GM21786 (cell line): ENCODE data around the gene MAP1LC3B2.
"Not testable (repeated sequence)": the region's sequence is repeated elsewhere in the genome, so short reads cannot be mapped to it uniquely, and the experiment has no call there.

Experiments
- ATAC-seq: cut with Tn5 transposase; IDR thresholded peaks from one replicate; pipeline ENCODE4 v1.9.1; 2021; ENCODE audit not compliant: unreplicated experiment

The MAP1LC3B2 gene

DNA sequence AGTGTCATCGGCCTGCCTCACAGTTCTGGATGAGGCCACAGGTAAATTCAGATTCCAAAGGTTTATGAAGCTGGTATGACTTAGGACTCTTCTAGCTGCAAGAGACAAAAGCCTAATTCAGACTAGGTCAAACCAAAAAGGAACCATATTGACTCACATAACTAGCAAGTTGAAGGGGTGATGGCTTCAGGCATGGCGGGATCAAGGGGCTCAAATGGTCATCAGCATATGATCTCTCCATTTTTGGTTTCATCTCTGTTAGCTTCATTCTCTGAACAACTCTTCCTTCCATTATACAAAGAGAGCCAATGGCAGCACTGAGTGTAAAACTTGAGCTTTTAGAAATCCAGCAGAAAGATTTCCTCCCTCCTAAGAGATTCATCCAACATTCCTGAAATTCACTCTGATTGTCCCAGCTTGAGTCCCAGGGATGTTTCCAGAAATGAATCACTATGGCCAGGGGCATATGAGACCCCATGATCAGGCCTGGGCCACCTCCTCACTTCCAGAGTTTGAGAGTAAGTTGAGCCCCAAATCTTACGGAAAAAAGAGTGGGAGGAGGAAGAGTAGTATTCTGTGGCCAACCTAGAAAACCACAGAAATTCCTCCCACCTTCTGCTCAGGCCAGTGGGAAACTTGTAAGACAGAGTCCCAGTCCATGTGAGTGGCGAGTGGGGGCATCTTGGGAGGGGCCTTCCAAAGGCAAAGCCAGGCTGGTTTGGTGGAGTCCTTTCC lies 2.0 kb upstream of the MAP1LC3B2 start:
- no peak for ATAC-seq

DNA sequence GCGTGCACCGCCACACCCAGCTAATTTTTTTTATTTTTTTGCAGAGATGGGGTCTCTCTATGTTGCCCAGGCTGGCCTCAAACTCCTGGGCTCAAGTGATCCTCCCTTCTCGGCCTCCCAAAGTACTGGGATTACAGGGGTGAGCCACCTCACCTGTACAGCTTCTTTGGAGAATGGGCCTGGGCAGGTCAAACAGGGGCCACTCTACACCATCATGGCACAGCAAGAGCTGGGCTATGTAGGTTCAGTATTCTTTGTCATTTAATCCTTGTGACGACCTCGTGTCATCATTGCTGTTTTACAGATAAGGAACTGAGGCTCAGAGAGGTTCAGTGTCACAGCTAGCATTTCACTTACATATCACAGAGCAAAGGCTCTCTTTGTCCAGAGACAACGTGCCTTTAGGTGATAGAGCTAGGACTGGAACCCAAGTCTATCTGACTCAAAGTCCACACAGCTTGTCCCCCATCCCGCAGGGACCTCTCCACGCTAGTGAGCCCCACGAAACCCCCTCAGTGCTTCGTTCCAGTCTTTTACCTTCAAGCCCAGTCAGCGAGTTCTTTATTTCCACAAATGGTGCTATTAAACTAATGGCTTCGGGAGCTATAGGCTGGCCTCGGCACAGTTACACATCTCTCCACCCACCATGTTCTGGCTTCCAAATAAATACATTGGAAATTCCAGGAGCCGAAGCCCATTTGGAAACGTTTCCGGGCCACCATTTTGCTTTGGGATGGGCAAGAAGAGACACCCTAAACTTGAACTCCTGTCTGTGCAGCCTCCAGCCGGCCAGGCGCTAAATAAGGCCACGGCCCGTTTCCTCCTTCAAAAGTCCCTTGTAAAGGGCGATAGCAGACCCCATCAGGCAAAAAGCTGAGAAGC lies 660 bp upstream of the MAP1LC3B2 start:
- no peak for ATAC-seq

DNA sequence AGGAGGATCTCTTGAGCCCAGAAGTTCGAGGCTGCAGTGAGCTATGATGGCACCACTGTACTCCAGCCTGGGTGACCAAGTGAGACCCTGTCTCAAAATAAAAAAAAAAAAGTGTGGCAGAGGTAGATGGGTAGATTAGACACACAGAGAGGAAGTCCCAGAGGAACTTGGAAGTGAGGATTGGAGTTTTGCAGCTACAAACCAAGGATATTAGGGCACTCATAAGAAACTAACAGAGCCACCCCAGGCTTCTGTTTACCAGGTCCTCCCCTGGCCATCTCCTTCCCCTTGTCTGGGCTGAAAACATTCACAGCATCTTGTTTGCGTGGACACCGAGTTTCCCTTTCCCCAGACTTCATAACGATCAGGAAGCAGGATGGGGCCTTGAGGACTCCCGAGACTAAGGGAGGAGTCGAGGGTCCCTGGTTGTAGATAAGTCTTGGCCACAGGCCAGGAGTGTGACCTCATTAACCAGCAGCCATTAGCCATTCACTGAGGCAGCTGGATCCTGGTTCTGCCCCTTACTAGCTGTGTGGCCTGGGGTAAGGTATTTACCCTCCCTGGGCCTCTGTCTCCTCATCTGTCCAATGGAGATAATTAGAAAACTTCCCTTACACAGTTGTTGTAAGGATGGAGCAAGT lies 2.1 kb downstream of the MAP1LC3B2 start:
- no peak for ATAC-seq

DNA sequence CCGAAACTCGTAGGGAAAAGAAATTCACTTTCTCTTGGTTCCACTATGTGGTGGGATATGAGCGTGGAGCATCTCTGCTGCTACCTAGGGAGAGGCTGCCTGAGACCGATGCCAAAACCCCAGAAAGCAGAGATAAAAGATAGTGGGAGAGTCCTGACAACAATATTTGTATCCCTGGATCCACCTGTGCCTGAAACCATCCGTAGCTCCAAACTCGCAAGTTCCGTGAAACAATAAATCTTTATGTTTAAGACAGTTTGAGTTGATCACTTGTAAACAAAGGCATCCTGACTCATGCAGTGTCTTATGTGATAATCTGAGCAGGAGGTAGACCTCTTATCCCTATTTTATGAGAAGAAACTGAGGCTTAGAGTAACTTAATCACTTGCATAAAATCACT lies 2.9 kb downstream of the MAP1LC3B2 start:
- no peak for ATAC-seq

DNA sequence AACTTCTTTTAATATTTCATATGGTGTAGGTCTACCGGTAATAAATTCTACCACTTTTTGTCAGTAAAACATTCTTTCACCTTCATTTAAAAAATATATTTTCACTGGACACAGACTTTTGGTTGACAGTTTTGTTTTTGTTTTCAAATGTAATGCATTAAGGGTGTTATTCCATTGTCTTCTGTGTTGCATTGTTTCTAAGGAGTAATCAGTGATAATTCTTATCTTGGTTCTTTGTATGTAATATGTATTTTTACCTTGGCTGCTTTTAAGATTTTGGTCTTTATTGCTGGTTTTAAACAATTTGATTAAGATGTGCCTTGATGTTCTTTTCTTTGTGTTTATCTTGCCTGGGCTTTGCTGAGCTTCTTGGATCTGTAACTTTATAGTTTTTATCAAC lies 4.1 kb downstream of the MAP1LC3B2 start:
- ATAC-seq = no peak

DNA sequence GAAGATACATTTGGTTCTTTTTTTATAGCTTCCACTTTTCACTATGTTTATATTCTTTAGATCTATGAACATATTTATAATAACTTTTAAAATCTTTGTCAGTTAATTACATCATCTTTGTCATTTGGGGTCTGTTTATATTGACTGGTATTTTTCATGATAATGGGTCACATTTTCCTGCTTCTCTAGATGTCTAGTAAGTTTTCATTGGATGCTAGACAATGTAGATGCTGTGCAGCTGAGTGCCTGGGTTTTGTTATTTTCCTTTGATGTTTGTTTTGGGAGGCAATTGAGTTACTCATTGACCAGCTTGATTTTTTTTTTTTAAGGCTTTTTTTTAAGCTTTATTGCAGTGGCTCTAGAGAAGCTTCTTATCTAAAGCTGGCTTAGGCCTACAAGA lies 4.9 kb downstream of the MAP1LC3B2 start:
- ATAC-seq = no peak

DNA sequence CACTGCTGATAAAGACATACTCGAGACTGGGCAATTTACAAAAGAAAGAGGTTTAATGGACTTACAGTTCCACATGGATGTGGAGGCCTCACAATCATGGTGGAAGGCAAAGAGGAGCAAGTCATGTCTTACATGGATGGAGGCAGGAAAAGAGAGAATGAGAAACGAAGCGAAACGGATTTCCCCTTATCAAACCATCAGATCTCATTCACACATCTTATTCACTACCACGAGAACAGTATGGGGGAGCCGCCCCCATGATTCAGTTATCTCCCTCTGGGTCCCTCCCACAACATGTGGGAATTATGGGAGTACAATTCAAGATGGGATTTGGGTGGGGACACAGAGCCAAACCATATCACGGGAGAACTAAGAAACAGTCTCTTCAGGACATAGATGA lies 6.0 kb downstream of the MAP1LC3B2 start:
- ATAC-seq = not testable (repeated sequence)

DNA sequence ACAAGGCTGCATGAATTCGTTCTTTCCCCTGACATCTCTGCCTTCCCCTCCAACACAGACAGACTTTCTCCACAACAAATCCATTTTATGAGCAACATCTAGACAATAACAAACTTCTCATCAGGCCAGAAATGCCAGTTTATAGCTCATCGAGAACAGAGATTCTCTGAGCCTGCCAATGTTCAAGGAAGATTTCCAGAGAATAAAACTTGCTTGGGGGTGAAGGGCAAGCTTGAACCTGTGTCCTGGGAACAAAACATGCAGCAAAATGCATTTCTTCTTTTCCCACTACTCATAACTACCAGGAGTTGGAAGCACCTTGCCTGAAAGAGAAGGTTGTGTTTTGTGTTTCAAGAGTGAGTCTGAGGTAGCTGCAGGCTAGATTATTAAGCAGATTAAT lies 6.8 kb downstream of the MAP1LC3B2 start:
- no peak for ATAC-seq

DNA sequence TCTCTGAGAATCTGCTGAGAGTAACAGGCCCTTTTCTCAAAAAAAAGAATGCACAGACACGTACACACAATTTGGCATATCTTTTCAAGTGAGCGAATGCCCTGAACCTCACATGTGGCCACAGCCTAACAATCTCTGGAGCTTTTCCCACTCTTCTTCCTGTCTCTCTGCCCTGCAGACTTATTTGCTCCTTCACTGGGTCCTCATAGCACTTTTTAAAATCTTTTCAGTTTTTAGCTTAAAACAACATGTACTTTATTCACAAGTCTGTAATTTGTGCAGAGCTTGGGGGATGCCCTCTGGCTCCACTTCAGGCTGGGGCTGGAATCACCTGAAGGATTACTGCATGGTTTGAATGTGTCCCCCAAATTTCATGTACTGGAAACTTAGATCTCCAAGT lies 9.0 kb downstream of the MAP1LC3B2 start:
- no peak for ATAC-seq

DNA sequence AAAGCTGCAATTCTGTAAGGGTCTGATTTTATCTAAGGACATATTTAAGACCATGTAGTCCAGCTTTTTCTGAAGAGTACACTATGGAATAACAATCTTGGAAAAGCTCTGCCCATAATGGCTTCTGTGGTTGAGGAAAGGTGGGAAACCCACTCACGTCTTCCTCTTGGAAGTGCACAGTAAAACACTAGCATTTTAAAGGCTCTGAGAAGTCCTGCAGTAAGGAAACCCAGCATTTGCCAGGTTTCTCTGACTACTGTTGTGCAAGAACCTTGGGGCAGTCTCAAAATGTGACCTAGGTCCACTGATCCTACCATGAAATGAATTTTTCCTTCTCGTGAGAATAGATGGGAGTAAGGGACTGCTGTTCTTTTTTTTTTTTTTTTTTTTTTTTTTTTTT lies 11.9 kb downstream of the MAP1LC3B2 start:
- ATAC-seq = no peak

DNA sequence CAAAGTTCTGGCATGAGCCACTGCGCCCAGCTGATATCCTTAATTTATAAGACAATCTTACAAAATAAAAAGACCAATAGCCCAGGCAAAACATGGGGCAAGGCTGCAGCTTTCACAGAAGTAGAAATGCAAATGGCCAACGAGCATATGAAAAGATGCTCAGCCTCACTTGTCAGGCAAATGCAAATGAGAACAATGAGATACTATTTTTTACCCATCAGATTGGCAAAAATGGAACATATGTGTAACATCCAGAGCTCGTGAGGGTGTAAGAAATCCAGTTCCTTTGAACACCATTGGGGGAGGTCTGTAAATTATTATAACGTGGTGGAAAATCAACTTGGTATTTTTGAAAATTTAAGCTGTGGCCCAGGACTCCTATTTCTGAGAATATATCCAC lies 14.6 kb downstream of the MAP1LC3B2 start:
- no peak for ATAC-seq

DNA sequence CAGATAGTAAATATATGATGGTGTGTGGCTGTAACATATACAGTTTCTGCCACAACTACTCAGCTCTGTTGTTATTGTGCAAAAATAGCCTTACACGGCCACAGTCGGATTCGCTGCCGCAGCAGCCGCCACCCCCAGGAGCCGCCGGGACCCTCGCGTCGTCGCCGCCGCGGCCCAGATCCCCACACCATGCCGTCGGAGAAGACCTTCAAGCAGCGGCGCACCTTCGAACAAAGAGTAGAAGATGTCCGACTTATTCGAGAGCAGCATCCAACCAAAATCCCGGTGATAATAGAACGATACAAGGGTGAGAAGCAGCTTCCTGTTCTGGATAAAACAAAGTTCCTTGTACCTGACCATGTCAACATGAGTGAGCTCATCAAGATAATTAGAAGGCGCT lies 16.6 kb downstream of the MAP1LC3B2 start:
- not testable (repeated sequence) for ATAC-seq

DNA sequence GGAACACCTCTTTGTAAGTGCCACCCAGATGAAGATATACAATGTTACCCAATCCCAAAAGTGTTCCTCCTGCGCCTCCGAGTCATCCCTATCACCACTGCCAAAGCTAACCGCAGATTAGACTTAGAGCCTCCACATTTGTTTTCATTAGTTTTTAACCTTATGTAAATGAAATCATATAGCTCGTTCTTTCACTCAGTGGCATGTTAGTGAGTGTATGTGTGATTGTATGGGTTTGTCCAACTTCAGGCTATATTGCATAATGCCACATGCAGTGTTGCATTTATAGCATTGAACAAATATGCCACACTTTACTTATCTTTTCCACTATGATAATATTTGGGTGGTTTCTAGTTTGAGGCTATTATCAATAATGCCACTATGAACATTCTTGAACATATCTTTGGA lies 18.0 kb downstream of the MAP1LC3B2 start:
- ATAC-seq = no peak

DNA sequence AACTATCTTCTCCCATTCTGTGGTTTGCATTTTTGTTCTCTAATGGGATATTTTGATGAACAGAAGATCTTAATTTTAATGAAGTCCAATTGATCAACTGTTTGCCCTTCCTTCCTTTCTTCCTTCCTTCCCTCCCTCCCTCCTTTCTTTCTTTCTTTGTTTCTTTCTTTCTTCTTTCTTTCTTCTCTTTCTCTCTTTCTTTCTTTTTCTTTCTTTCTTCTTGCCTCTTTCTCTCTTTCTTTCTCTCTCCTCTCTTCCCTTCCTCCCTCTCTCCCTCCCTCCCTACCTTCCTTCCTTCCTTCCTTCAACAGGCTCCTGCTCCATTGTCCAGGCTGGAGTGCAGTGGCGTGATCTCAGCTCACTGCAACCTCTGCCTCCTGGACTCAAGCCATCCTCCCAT lies 18.9 kb downstream of the MAP1LC3B2 start:
- no peak for ATAC-seq

DNA sequence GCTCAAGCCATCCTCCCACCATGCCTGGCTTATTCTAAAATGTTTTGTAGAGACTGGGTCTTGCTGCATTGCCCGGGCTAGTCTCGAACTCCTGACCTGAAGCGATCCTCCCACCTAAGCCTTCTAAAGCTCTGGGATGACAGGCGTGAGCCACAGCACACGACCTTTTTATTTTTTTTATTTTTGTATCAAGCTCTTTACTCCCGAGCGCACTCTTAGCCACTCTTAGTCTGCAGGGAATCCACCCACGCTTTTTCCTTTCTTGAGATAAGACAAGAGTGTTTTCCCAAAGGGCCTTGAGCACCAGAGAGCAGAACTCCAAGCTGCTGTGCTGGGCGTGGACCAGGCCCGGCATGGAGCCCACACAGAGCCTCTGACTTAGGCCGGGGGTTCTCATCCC lies 23.4 kb downstream of the MAP1LC3B2 start:
- no peak for ATAC-seq

DNA sequence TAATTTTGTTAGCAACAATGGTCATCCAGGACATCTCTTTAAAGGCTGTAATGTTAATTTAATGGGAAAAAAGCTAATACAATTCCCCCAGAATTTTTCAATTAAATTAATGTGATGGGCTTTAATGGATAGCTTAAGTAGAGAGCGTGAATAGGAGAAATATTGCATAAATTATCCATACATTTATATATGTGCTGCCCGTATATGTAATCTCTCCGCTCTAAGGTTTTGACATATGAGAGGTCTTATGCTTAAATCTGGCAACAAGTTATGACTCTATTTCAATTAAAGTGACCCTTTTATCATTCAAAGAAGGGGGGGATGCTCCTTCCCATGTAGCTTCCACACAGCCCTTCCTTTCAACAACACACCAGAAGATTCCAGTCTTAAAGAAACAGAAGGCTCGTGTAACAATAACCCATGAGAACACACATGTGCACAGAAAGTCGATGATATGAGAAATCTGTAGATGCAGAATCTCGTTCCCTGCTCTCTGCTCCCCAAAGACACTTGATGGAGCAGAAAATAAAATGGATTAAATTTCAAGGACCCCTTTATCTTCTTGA lies 24.0 kb downstream of the MAP1LC3B2 start:
- ATAC-seq = no peak

DNA sequence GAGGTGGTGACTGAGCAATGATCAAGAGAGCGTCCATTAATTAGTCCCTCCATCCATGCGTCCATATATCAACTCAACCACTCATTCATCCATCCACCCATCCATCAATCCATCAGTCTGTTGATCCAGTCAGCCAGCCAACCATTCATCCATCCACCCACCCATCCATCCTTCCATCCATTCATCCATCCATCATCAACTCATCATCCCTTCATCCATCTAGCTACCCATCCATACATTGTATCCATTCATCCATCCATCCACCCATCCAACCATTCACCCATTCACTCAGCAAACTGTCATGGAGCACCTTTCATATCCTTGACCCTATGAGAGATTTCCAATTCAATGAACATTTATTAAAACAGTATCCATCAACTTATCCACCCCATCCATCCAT lies 28.1 kb downstream of the MAP1LC3B2 start:
- ATAC-seq = no peak

DNA sequence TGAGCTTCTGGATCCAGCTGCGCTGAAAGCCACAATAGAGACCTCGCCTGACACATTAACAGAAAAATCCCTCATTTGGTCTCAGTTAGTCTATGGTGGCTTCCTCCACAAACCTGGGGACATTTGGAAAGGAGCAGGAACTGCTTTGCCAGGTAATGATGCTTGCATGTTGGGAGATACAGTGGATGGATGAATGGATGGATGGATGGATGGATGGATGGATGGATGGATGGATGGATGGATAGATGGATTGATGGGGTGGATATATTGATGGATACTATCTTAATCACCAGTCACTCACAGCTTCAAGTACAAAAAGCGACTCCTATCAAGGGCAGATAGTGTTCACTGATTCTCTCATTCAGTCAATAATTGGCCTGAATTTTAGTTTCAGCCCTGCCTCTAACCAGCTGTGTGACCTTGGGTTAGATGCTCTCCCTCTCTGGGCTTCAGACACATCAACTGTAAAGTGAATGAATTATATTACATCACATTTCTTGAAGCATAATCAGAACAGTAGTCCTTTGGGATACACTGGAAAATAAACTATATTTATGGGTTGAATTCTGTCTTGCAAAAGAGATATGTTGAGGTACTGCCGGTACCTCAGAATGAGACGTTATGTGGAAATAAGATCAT lies 29.3 kb downstream of the MAP1LC3B2 start:
- no peak for ATAC-seq

DNA sequence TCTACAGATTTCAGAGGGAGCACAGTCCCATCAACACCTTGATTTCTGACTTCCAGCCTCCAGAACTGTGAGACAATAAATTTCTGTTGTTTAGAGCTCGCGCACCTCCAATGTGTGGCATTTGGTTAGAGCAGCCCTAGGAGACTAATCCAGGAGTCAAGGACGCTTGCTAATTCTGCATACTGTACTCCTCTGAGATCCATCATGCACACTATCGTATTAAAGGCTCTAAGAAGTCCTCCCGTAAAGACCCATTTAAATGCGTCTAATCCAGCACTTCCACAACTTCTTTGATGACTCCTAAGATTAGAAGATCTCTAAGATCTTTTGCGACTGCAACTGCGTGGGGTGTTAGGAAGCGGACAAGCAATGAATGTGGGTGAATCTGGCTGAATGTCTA lies 30.4 kb downstream of the MAP1LC3B2 start:
- no peak for ATAC-seq

DNA sequence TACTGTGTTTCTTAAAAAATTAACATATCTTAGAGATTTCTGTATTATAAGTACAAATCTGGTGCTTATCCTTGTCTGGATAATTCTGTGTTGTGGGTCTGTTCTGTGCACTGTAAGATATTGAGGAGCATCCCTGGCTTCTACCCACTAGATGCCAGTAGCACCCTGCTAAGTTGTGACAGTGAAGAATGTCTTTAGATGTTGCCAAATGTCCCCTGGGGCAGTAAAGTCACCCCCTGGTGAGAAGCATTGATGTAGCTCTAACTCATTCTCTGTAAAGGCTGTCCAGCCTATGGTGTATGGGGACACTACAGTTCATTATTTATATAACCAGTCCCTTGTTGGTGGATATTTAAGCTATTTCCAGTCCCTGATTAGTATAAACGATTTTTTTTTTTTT lies 31.4 kb downstream of the MAP1LC3B2 start:
- ATAC-seq = no peak
